Endothelial cell of umbilical vein (primary cell): ENCODE data around the gene CNOT10. TPM values are rescaled to one million over a fixed set of nuclear protein-coding genes. Genes with fewer than 3 reads are reported as not detected.

Experiments
- BruUV-seq: library from RNA; stranded (reverse); fragments of 400-500 nt; replicated peaks from 2 replicates; lab custom pipeline; 2021; lab: Mats Ljungman, UMichigan
- CTCF ChIA-PET: fragments of 300-600, 350-600 bp; sonication (Branson Sonifier 250); formaldehyde crosslinking; loops from one replicate; lab custom pipeline; 2021; ENCODE audit warnings: antibody characterized with exemption, inconsistent platforms; lab: Charles Lee
- POLR2A ChIA-PET: fragments of 300-600, 350-600 bp; sonication (Branson Sonifier 250); formaldehyde crosslinking; loops from one replicate; lab custom pipeline; 2021; ENCODE audit warnings: antibody characterized with exemption, inconsistent platforms; lab: Charles Lee
- DNase-seq: peaks from one replicate; pipeline ENCODE4 v3.0.0-alpha.2; 2011; ENCODE audit warnings: low read depth, low spot score
- FAIRE-seq: peaks from 2 replicates; lab custom pipeline; 2011; peaks lifted over from hg19 to GRCh38; lab: Jason Lieb, UNC
- H2AFZ ChIP-seq: 2 replicates; pipeline ENCODE4 v1.6.0; 2012; ENCODE audit warnings: low read depth, low read length, control low read depth, inconsistent platforms
- H3K27ac ChIP-seq: 2 replicates; pipeline ENCODE4 v1.5.1; 2011; ENCODE audit warnings: low read depth, mild to moderate bottlenecking, control low read depth, low read length, moderate library complexity; ENCODE audit not compliant: insufficient read depth
- H3K27me3 ChIP-seq, 2 experiments: 2 replicates each; pipeline versions ENCODE4 v1.6.0 to v1.6.1; 2011; ENCODE audit warnings: low read length in 2 of 2, mixed read lengths in 1 of 2; ENCODE audit not compliant: control insufficient read depth in 2 of 2, insufficient read depth in 2 of 2
- H3K36me3 ChIP-seq, 2 experiments: 2 replicates in 1 of 2; 3 replicates in 1 of 2; pipeline ENCODE4 v1.5.1; 2011; ENCODE audit warnings: low read length in 2 of 2, mild to moderate bottlenecking in 1 of 2, moderate library complexity in 1 of 2; ENCODE audit not compliant: control insufficient read depth in 2 of 2, insufficient read depth in 2 of 2; ENCODE audit errors: extremely low read depth in 1 of 2
- H3K4me1 ChIP-seq: 3 replicates; pipeline ENCODE4 v1.5.1; 2011; ENCODE audit warnings: mild to moderate bottlenecking, low read length; ENCODE audit not compliant: control insufficient read depth, insufficient read depth; ENCODE audit errors: extremely low read depth
- H3K4me2 ChIP-seq: 2 replicates; pipeline ENCODE4 v1.6.1; 2011; ENCODE audit warnings: low read length, control low read depth, mixed read lengths; ENCODE audit not compliant: insufficient read depth
- H3K4me3 ChIP-seq, 3 experiments: fragments of 200-600 bp in 1 of 3; sonication (generic), shearing (Covaris generic) in 1 of 3; replicated peaks in 1 of 3; 2 replicates each; pipeline ENCODE4 v1.5.1; 2011 to 2016; ENCODE audit warnings: control low read depth in 3 of 3, low read length in 3 of 3, mild to moderate bottlenecking in 2 of 3, inconsistent platforms in 1 of 3, low read depth in 1 of 3, moderate library complexity in 1 of 3; ENCODE audit not compliant: insufficient read depth in 1 of 3
- H3K79me2 ChIP-seq: 2 replicates; pipeline ENCODE4 v1.6.0; 2012; ENCODE audit warnings: low read length, inconsistent platforms; ENCODE audit not compliant: control insufficient read depth, insufficient read depth
- H3K9ac ChIP-seq: replicated peaks from 2 replicates; pipeline ENCODE3; 2011; ENCODE audit warnings: low read length, control low read depth; ENCODE audit not compliant: insufficient read depth; ENCODE audit errors: extremely low read depth
- H3K9me1 ChIP-seq: replicated peaks from 3 replicates; pipeline ENCODE4 v1.6.0; 2011; ENCODE audit warnings: mild to moderate bottlenecking, low read length; ENCODE audit not compliant: control insufficient read depth, insufficient read depth; ENCODE audit errors: extremely low read depth
- H3K9me3 ChIP-seq: replicated peaks from 2 replicates; pipeline ENCODE4 v1.5.1; 2012; ENCODE audit warnings: low read length, inconsistent platforms; ENCODE audit not compliant: control insufficient read depth, insufficient read depth
- H4K20me1 ChIP-seq: replicated peaks from 2 replicates; pipeline ENCODE3; 2011; ENCODE audit warnings: mild to moderate bottlenecking, low read length; ENCODE audit not compliant: control insufficient read depth, insufficient read depth; ENCODE audit errors: extremely low read depth
- EZH2 ChIP-seq: IDR thresholded peaks from 2 replicates; pipeline ENCODE4 v1.6.1; 2012; ENCODE audit warnings: borderline replicate concordance, low read depth, mild to moderate bottlenecking, moderate library complexity, low read length, inconsistent platforms; ENCODE audit not compliant: severe bottlenecking
- FOS ChIP-seq: IDR thresholded peaks from 2 replicates; pipeline ENCODE4 v1.6.1; 2011; ENCODE audit warnings: mild to moderate bottlenecking, low read length, moderate library complexity, borderline replicate concordance; ENCODE audit not compliant: insufficient read depth
- GATA2 ChIP-seq: IDR thresholded peaks from 2 replicates; pipeline ENCODE4 v1.7.0; 2011; ENCODE audit warnings: low read depth, mild to moderate bottlenecking, moderate library complexity, mixed read lengths, low read length; ENCODE audit not compliant: insufficient read length, insufficient read depth
- JUN ChIP-seq: IDR thresholded peaks from 2 replicates; pipeline ENCODE4 v1.6.1; 2011; ENCODE audit warnings: borderline replicate concordance, low read depth; ENCODE audit not compliant: insufficient read length, insufficient read depth
- MYC ChIP-seq: IDR thresholded peaks from one replicate; pipeline ENCODE4 v1.6.1; 2011; ENCODE audit warnings: mild to moderate bottlenecking, low read depth, low read length
- POLR2A ChIP-seq: IDR thresholded peaks from 2 replicates; pipeline ENCODE4 v1.6.1; 2012; ENCODE audit warnings: low read depth, mild to moderate bottlenecking, control low read depth, low read length
- POLR2AphosphoS5 ChIP-seq: IDR thresholded peaks from 2 replicates; pipeline ENCODE4 v1.6.1; 2012; ENCODE audit warnings: low read depth, mild to moderate bottlenecking, control low read depth, low read length, moderate library complexity; ENCODE audit not compliant: insufficient read depth
- dilution Hi-C: fragments of 300-500 bp; cut with MboI; formaldehyde crosslinking; loops from one replicate; pipeline ENCODE4 v1.15.0; 2019; ENCODE audit warnings: low sequenced_read_pairs; ENCODE audit not compliant: extremely low pct_ligation_motif_present
- intact Hi-C: fragments of 100-400 bp; cut with micrococcal nuclease; formaldehyde crosslinking; loops from one replicate; pipeline ENCODE4 v1.10.0; 2022
- polyA plus RNA-seq, 4 experiments: library from polyadenylated mRNA; depleted of rRNA in 3 of 4; stranded (reverse) in 3 of 4; unstranded in 1 of 4; fragments of >200 nt; gene quantifications; 2 replicates each; pipeline versions ENCODE4 v1.2.1 to v1.2.3, GENCODE V29; 2011 to 2012; ENCODE audit warnings: missing spikeins in 1 of 4
- total RNA-seq: library from RNA; stranded (reverse); gene quantifications from 2 replicates; pipeline ENCODE4 v1.2.3, GENCODE V29; 2021
- TF ChIP-seq, protein P1 (sequence below), 2 donors: IDR thresholded peaks; 1 replicate in 1 of 2; 2 replicates in 1 of 2; pipeline ENCODE4 v1.5.1; 2011; ENCODE audit warnings: low read length in 2 of 2, mild to moderate bottlenecking in 2 of 2, moderate library complexity in 2 of 2, control low read depth in 1 of 2, inconsistent platforms in 1 of 2, low read depth in 1 of 2; ENCODE audit not compliant: insufficient read depth in 1 of 2; ENCODE audit errors: extremely low read depth in 1 of 2
- TF ChIP-seq, protein P2 (sequence below): IDR thresholded peaks from 2 replicates; pipeline ENCODE4 v1.6.1; 2011; ENCODE audit not compliant: insufficient read depth, insufficient read length

Gene CNOT10
- total and polyA plus RNA-seq, 2 donors (not counting 3 experiments of a cell fraction or from before 2014, with no cell fraction given), result 23.6 to 28.6 TPM

DNA sequence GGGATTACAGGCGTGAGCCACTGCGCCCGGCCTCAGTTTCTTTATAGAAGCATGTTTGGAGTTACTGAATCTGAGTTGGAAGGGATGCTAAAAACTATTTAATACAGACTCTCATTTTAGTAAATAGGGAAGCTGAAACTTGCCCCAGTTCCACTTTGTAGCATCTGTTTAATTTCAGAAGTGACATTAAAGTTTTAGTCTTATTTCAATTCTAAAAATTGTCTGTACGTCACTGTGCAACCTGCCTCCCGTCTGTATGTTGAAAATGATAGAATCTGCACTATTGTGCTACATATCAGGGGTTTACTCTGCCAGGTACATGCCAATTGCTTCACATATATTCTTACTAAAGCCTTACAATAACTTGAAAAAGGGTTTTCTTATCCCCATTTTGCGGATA lies 15.3 kb downstream of the CNOT10 start:
- no peak overlapping the region for H3K4me3 ChIP-seq
- ChIA-PET CTCF (no interaction called here), POLR2A (no interaction called here)
- H3K4me2 ChIP-seq, result no peak overlapping the region
- H3K9ac ChIP-seq, result no peak overlapping the region
- FAIRE-seq, result no peak
- DNase-seq, result no peak
- H2AFZ ChIP-seq, result no peak overlapping the region
- dilution Hi-C loops (no loop called here), intact Hi-C loops (no loop called here)
- H3K27ac ChIP-seq, result no peak overlapping the region
- no peaks in the 10 kb centered on the region for H3K27me3 ChIP-seq
- no TSS peak for BruUV-seq
- TF ChIP-seq POLR2AphosphoS5 (no peak), JUN (no peak), GATA2 (no peak), MYC (no peak), FOS (no peak), EZH2 (no peak), POLR2A (no peak)
- TF ChIP-seq, protein P1, sequence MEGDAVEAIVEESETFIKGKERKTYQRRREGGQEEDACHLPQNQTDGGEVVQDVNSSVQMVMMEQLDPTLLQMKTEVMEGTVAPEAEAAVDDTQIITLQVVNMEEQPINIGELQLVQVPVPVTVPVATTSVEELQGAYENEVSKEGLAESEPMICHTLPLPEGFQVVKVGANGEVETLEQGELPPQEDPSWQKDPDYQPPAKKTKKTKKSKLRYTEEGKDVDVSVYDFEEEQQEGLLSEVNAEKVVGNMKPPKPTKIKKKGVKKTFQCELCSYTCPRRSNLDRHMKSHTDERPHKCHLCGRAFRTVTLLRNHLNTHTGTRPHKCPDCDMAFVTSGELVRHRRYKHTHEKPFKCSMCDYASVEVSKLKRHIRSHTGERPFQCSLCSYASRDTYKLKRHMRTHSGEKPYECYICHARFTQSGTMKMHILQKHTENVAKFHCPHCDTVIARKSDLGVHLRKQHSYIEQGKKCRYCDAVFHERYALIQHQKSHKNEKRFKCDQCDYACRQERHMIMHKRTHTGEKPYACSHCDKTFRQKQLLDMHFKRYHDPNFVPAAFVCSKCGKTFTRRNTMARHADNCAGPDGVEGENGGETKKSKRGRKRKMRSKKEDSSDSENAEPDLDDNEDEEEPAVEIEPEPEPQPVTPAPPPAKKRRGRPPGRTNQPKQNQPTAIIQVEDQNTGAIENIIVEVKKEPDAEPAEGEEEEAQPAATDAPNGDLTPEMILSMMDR (IDR thresholded peaks at IDR 0.05; ENCODE audit: extremely low read depth in 1 of 2, insufficient read depth in 1 of 2, low read depth in 1 of 2, low read length in 2 of 2), result no peak
- TF ChIP-seq, protein P2, sequence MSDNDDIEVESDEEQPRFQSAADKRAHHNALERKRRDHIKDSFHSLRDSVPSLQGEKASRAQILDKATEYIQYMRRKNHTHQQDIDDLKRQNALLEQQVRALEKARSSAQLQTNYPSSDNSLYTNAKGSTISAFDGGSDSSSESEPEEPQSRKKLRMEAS, result no peak
- H3K9me1 ChIP-seq, result no peaks in the 10 kb centered on the region
- H3K79me2 ChIP-seq, result peaks cover 8% of the 10 kb centered on the region
- H3K4me1 ChIP-seq, result no peaks in the 10 kb centered on the region
- H3K36me3 ChIP-seq, result no peaks in the 10 kb centered on the region
- H4K20me1 ChIP-seq, result peaks cover 2% of the 10 kb centered on the region
- no peaks in the 10 kb centered on the region for H3K9me3 ChIP-seq
